22Rv1 (cell line): ENCODE measurements around the gene RAET1E.
"Not testable (repeated sequence)": the region's sequence is repeated elsewhere in the genome, so short reads cannot be mapped to it uniquely, and the experiment has no call there.

Source experiments
- H3K27ac ChIP-seq: fragments of 450-650 bp; 2 replicates; pipeline ENCODE4 v1.5.1; 2017
- ZFX ChIP-seq: fragments of 450-650 bp; IDR thresholded peaks from 2 replicates; pipeline ENCODE4 v1.6.1; 2017; ENCODE audit warnings: antibody characterized with exemption, borderline replicate concordance
- TF ChIP-seq, protein P1 (sequence below): fragments of 450-650 bp; IDR thresholded peaks from 2 replicates; pipeline ENCODE4 v1.5.1; 2017; ENCODE audit warnings: mild to moderate bottlenecking

Gene RAET1E

DNA sequence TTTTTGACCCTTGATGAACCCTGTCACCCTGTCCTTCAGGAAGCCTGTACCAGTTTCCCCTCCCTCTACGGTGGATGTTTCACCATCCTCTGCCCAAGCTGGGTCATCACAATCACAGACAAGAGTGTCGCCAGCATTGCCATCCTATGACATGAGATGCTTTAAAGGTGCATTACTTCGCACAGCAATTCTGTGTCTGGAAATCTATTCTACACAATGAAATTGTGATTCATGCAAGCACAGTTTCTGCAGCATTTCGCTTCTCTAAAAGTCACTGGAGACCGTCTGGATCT is 41.4 kb upstream of the RAET1E start:
- TF ChIP-seq ZFX: no peak
- TF ChIP-seq, protein P1, sequence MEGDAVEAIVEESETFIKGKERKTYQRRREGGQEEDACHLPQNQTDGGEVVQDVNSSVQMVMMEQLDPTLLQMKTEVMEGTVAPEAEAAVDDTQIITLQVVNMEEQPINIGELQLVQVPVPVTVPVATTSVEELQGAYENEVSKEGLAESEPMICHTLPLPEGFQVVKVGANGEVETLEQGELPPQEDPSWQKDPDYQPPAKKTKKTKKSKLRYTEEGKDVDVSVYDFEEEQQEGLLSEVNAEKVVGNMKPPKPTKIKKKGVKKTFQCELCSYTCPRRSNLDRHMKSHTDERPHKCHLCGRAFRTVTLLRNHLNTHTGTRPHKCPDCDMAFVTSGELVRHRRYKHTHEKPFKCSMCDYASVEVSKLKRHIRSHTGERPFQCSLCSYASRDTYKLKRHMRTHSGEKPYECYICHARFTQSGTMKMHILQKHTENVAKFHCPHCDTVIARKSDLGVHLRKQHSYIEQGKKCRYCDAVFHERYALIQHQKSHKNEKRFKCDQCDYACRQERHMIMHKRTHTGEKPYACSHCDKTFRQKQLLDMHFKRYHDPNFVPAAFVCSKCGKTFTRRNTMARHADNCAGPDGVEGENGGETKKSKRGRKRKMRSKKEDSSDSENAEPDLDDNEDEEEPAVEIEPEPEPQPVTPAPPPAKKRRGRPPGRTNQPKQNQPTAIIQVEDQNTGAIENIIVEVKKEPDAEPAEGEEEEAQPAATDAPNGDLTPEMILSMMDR: no peak
- H3K27ac ChIP-seq: no peak overlapping the region

DNA sequence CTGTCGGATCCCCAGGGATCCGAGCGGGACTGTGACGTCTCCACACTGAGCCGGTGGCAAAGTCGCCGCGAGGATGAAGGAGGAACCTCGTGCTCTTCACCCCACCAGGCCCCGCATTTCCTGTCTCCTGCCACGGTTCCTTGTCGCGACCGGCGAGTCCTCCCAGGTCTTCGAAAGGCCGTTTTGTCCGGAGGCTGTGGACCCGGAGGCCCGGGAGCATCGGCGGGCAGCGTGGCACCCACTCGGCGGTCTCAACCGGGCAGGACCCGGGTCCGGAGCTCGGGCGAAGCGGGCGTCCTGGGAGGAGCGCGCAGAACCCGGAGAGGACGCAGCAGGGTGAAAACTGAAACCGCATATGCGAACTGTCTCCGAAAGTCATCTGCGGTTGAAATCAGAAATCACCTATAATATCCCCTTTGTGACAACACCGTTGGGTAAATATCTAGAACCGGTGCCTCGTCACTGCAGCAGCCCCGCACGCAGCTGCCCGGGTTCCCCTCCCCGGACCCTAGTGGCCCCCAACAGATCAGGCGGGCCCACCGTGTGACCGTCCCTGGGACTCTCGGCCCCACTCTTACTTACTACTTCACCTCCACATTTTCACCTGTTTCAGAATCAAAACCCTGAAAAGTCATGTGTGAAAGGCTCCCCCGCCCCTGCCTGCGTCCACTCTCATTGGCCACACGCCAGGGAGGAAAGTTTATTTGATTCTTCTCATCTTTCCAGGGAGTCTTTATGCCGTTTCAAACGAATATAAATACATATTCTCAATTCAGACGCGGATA is 40.9 kb upstream of the RAET1E start:
- no peak overlapping the region for H3K27ac ChIP-seq
- no peak for TF ChIP-seq ZFX

DNA sequence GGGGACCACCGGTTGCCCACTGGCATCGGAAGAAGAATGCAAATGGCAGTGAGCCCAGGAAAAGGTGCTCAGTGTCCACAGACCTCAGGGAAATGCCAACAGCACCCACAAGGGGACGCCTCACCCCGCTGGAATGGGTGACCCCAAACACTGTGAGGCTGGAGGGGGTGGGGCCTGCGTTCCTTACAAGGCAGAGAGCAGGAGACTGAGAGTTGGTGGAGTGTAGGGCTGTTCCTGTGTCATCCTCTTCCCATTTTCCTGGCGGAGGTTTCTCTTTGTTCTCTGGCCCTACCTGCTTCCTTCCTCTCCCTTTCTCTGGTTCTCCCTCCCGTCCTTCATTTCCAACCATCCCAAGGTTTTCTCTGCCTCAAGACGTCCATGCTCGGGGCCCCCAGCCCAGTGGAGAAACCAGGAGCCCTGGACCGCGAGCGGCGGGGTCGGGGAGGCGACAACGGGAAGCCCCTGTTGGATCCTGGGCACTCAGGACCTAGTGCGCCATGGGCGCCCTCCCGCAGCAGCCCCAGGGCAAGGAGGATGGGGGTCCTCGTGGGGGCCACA is 40.2 kb upstream of the RAET1E start:
- H3K27ac ChIP-seq: not testable (repeated sequence)

DNA sequence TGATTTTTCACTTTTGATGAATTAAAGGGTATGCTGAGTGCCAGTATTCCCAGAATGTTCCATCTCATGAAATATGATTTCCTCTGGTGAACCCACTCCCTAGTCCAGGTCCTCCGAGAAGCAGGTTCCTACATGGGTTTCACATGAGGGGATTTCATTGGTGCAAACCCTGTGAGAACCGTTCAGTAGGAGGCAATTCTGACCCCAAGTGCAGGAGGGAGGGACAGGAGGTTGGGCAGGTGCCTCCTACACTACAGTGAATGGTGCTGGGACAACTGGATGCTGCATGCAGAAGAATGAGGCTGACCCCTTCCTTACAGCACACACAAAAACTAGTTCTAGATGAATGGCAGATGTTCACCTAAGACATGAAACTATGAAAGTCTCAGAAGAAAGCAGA is 38.8 kb upstream of the RAET1E start:
- no peak for TF ChIP-seq ZFX
- TF ChIP-seq, protein P1: no peak
- H3K27ac ChIP-seq: no peak overlapping the region

DNA sequence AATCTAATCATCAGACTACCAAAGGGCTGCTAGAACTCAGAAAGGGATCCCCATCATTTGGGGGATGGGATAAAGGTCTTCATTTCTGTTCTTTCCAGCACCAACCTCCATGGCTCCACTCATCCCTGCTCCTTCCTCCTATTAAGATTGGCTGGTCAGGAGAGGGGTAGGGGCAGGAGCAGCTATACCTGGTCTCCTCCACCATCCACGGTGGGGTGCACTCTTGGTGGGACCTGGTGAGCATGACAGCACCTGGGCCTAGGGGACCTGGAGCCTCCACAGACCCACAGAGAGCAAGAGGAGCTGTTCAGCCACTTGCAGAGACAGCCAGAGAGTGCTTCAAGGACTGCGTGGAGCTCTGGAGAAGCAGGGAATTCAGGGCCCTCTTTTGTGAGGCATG is 37.8 kb upstream of the RAET1E start:
- TF ChIP-seq, protein P1: no peak
- no peak for TF ChIP-seq ZFX
- H3K27ac ChIP-seq: no peak overlapping the region

DNA sequence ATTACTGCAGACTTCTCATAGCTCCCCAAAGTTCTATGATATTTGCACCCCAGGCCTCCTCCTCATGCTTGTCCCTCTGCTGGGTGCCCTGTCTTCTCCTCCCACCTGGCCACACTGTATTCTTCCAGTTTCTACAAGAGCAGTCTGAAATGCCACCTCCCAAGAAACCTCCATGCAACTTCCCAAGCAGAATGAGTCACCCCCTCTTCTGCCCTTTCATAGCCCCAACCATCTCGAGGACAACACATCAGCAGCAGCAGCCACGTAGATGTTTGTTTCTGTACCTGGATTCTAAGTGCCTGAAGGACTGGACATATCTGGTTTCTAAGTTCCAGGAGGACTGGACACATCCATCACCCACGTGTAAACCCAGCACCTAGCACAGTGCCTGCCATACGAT is 37.3 kb upstream of the RAET1E start:
- no peak overlapping the region for H3K27ac ChIP-seq
- no peak for TF ChIP-seq ZFX
- TF ChIP-seq, protein P1: no peak

- TF ChIP-seq ZFX: no peak
- TF ChIP-seq, protein P1: peak; percentile 76
- H3K27ac ChIP-seq: no peak overlapping the region
Observed at GRCh38 chr6:149934249-149935156, 36.6 kb upstream of the RAET1E start.

- TF ChIP-seq, protein P1: no peak
- no peak for TF ChIP-seq ZFX
- no peak overlapping the region for H3K27ac ChIP-seq
Observed at GRCh38 chr6:149933461-149933860, 35.5 kb upstream of the RAET1E start.
